ENCODE measurements around the gene TTC12.

TTC12 gene

DNA sequence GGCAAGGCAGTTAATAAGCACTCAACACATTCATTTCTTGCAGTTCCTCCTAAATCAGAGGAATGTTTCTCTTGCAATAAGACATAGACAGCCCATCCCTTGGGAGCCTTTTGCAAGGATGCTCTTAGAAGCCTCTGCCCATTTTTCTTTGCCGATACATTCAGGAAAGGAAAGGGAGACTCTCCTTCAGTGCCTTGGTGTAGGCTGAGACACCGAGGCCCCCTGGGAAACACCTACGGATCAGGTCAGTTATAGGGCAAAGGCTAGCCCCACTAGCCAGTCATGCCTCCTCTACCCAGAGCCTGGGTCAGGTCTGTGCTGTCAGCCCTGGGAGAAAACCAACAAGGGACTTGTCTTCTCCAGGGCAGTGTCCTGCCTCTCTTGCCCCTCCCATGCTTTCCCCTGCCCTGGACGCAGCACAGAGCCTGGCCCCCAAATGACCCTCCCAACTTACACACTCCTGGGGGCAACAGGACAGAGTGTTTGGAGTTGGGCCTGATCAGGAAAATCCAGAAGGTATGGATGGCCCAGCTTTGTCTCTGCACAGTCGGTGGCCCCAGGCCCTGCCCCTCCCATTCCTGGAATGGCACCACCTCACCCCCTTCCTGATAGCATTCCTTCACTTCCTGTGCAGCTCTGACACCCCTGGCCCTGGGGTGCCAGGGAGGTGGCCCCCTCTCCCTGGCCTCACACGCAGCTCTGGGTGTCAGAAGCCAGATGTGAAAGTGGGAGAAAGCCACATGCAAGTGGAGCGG is 91.5 kb downstream of the TTC12 start:
- no peak for DNase-seq (ENCODE audit: low spot score)

GRCh38 chr11:113407163-113407562 is 92.8 kb downstream of the TTC12 start:
- no peak for DNase-seq (ENCODE audit: low spot score)

- no peak for DNase-seq (ENCODE audit: low spot score)
Measured at GRCh38 chr11:113408206-113408605, 93.8 kb downstream of the TTC12 start.

- no peak for DNase-seq (ENCODE audit: low spot score)
Measured at GRCh38 chr11:113408887-113409286, 94.5 kb downstream of the TTC12 start.

GRCh38 chr11:113409526-113409925 is 95.1 kb downstream of the TTC12 start:
- no peak for DNase-seq (ENCODE audit: low spot score)

DNA sequence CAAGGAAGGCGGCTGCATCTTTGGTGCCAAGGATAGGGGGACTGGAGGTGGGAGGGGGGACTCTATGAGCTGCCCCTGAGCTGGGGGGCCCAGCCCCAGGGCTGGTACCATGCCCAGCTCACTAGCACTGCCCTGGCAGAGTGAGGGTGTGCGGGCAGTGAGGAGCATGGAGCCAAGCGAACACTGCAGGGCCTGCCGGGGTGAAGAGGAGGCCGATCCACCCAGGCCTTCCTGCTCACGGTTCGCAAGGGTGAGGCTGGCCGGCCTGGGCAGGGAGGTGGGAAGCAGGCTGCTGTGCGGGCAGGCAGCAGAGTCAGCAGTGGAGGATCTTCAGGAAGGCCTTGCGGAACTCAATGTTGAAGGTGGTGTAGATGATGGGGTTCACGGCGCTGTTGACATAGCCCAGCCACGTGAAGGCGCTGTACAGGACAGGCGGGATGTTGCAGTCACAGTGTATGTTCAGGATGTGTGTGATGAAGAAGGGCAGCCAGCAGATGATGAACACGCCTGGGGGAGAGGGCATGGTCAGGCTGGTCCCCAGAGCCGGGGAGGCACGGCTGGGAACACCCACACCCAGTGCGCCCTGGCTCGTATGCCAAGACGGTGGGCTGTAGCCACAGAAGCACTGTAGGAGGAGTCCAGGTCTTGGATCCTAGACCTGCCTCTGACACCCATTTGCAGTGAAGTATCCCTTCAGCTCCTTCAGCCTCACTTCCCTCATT is 96.2 kb downstream of the TTC12 start:
- no peak for DNase-seq (ENCODE audit: low spot score)

DNA sequence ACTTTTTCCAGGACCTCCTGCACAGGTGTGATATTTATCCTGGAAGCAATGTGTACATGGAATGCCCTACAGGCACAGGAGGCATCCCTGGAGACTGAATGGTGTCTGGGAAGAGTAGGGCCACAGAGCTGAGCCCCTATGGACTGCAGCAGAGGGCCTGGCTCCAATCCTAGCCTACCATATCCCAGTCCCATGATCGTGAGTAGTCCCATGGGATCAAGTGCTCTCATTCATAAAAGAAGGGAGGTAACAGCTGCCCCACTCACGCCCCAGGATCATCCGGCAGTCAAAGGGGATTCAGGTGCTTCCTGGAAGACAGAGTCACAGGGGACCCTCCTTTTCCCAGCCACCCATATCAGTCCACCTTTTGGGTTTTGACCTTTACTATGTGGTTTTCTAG is 97.2 kb downstream of the TTC12 start:
- DNase-seq (ENCODE audit: low spot score) = no peak

GRCh38 chr11:113412675-113413074 is 98.3 kb downstream of the TTC12 start:
- DNase-seq (ENCODE audit: low spot score) = no peak

DNA sequence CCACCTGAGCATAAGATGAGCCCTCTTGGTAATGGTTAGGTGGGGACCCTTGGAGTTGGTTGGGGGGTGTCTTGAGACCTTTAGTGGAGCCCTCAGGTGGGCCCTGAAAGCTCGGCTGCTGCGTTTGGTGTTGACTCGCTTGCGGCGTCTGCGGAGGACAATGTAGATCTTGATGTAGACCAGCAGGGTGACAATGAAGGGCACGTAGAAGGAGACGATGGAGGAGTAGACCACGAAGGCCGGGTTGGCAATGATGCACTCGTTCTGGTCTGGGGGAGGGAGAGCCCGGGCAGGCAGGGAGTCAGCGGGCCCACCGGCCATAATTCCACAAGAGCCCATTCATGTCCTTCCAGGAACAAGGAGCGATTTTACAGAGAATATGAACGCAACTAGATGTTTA is 101.0 kb downstream of the TTC12 start:
- no peak for DNase-seq (ENCODE audit: low spot score)

All from COLO829 (cell line).